Panc1 (cell line): ENCODE results near the gene ADGRV1. TPM values are rescaled to one million over a fixed set of nuclear protein-coding genes. Genes with fewer than 3 reads are reported as not detected.

Experiments used
- ATAC-seq: fragments of 200-7000 bp; cut with Tn5 transposase; 2 replicates; pipeline ENCODE4 v1.9.1; 2020; ENCODE audit warnings: mild to moderate bottlenecking, moderate library complexity
- BruUV-seq: library from RNA; stranded (reverse); fragments of 400-500 nt; replicated peaks from 2 replicates; lab custom pipeline; 2021; lab: Mats Ljungman, UMichigan
- CTCF ChIA-PET: fragments of 300-600 bp; sonication (Branson Sonifier 250); formaldehyde crosslinking; loops from one replicate; lab custom pipeline; 2022; ENCODE audit warnings: antibody characterized with exemption; lab: Charles Lee
- POLR2A ChIA-PET: fragments of 300-600 bp; sonication (Branson Sonifier 250); formaldehyde crosslinking; loops from one replicate; lab custom pipeline; 2022; ENCODE audit warnings: antibody characterized with exemption; lab: Charles Lee
- DNase-seq: peaks from one replicate; pipeline ENCODE4 v3.0.0-alpha.2; 2010; ENCODE audit warnings: low read depth, low spot score
- H3K27ac ChIP-seq: 2 replicates; pipeline ENCODE4 v1.5.1; 2011; ENCODE audit warnings: mild to moderate bottlenecking, low read length, inconsistent platforms
- H3K27me3 ChIP-seq: fragments of 200-500 bp; sonication (Bioruptor generic); 2 replicates; pipeline ENCODE4 v1.6.0; 2014; ENCODE audit warnings: low read length, inconsistent platforms; ENCODE audit not compliant: control insufficient read depth, insufficient read depth
- H3K36me3 ChIP-seq: fragments of 200-500 bp; sonication (Bioruptor generic); 2 replicates; pipeline ENCODE4 v1.5.1; 2014; ENCODE audit warnings: inconsistent platforms, mild to moderate bottlenecking, low read length, moderate library complexity; ENCODE audit not compliant: control insufficient read depth, insufficient read depth
- H3K4me1 ChIP-seq: 2 replicates; pipeline ENCODE4 v1.5.1; 2011; ENCODE audit warnings: inconsistent platforms, mild to moderate bottlenecking, low read length, moderate library complexity; ENCODE audit not compliant: control insufficient read depth, insufficient read depth
- H3K4me3 ChIP-seq, 2 experiments: 2 replicates each; pipeline ENCODE4 v1.5.1; 2011 to 2012; ENCODE audit warnings: low read depth in 2 of 2, low read length in 2 of 2, mild to moderate bottlenecking in 2 of 2, inconsistent platforms in 1 of 2, moderate library complexity in 1 of 2
- H3K9me3 ChIP-seq: fragments of 200-500 bp; sonication (Bioruptor generic); 2 replicates; pipeline ENCODE4 v1.5.1; 2014; ENCODE audit warnings: low read depth, mild to moderate bottlenecking, inconsistent platforms, low read length, moderate library complexity; ENCODE audit not compliant: control insufficient read depth, insufficient read depth
- POLR2AphosphoS5 ChIP-seq: IDR thresholded peaks from 2 replicates; pipeline ENCODE4 v1.6.1; 2012; ENCODE audit warnings: mild to moderate bottlenecking, low read depth, low read length, moderate library complexity
- SIN3A ChIP-seq: IDR thresholded peaks from 2 replicates; pipeline ENCODE4 v1.6.1; 2012; ENCODE audit warnings: low read depth, mild to moderate bottlenecking, low read length, moderate library complexity, borderline replicate concordance; ENCODE audit not compliant: insufficient read depth
- TCF7L2 ChIP-seq: IDR thresholded peaks from 2 replicates; pipeline ENCODE4 v1.6.1; 2011; ENCODE audit warnings: mild to moderate bottlenecking, low read depth, low read length, inconsistent platforms
- in situ Hi-C: cut with HindIII; loops from 2 replicates; pipeline ENCODE4 v1.10.0; 2016; ENCODE audit warnings: low sequenced_read_pairs, low pct_unique_long_range_greater_than_20kb
- intact Hi-C: fragments of 100-400 bp; cut with micrococcal nuclease; formaldehyde crosslinking; loops from one replicate; pipeline ENCODE4 v1.10.0; 2022; ENCODE audit not compliant: unreplicated experiment
- total RNA-seq: library from RNA; stranded (reverse); gene quantifications from one replicate; pipeline ENCODE4 v1.2.1, GENCODE V29; 2021; ENCODE audit not compliant: unreplicated experiment
- TF ChIP-seq, protein P1 (sequence below), 2 experiments: IDR thresholded peaks; 2 replicates each; pipeline ENCODE4 v1.6.1; 2011 to 2012; ENCODE audit warnings: low read depth in 2 of 2, control low read depth in 1 of 2, low read length in 1 of 2, mild to moderate bottlenecking in 1 of 2, moderate library complexity in 1 of 2; ENCODE audit not compliant: insufficient read depth in 1 of 2
- TF ChIP-seq, protein P2 (sequence below): fragments of 450-650 bp; IDR thresholded peaks from 2 replicates; pipeline ENCODE4 v1.5.1; 2017; ENCODE audit warnings: mild to moderate bottlenecking

ADGRV1 gene
- total RNA-seq, 1 experiment from 2014 or later: 0.49 TPM

DNA sequence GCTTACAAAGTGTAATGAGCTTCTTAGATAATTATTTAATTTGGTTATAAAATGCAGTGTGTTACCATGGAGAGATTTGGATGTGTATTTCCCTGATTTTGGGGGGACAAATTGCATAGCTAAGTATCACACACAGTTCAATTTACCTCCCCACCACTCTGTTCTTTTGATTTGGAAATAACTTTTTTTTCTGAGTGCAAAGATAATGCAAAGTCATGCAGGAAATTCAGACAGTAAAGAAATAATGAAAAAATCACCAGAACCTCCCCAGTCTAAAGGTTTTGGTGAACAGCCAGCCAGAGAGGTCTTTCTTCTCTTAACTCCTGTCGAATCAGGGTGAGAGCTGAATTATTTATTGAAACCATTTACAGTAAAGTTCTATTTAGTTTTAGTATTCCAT is 3.2 kb downstream of the ADGRV1 start:
- H3K27me3 ChIP-seq: peaks cover 40% of the 10 kb centered on the region
- DNase-seq: no peak
- H3K36me3 ChIP-seq: no peaks in the 10 kb centered on the region; the same call in 1 of the 2 replicates
- H3K9me3 ChIP-seq: no peaks in the 10 kb centered on the region
- BruUV-seq: no TSS peak
- in situ Hi-C loops (no loop called here), intact Hi-C loops (loop anchor here (10.0 kb wide), 1 partner anchor 213 kb away; no protein-coding TSS in a partner anchor)
- no peak overlapping the region for H3K27ac ChIP-seq
- ChIA-PET CTCF (no interaction called here), POLR2A (no interaction called here)
- TF ChIP-seq SIN3A (no peak), POLR2AphosphoS5 (no peak)
- TF ChIP-seq, protein P1, sequence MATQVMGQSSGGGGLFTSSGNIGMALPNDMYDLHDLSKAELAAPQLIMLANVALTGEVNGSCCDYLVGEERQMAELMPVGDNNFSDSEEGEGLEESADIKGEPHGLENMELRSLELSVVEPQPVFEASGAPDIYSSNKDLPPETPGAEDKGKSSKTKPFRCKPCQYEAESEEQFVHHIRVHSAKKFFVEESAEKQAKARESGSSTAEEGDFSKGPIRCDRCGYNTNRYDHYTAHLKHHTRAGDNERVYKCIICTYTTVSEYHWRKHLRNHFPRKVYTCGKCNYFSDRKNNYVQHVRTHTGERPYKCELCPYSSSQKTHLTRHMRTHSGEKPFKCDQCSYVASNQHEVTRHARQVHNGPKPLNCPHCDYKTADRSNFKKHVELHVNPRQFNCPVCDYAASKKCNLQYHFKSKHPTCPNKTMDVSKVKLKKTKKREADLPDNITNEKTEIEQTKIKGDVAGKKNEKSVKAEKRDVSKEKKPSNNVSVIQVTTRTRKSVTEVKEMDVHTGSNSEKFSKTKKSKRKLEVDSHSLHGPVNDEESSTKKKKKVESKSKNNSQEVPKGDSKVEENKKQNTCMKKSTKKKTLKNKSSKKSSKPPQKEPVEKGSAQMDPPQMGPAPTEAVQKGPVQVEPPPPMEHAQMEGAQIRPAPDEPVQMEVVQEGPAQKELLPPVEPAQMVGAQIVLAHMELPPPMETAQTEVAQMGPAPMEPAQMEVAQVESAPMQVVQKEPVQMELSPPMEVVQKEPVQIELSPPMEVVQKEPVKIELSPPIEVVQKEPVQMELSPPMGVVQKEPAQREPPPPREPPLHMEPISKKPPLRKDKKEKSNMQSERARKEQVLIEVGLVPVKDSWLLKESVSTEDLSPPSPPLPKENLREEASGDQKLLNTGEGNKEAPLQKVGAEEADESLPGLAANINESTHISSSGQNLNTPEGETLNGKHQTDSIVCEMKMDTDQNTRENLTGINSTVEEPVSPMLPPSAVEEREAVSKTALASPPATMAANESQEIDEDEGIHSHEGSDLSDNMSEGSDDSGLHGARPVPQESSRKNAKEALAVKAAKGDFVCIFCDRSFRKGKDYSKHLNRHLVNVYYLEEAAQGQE (IDR thresholded peaks at IDR 0.05; ENCODE audit: insufficient read depth in 1 of 2, low read depth in 2 of 2, low read length in 1 of 2): no peak
- no peak overlapping the region for H3K4me3 ChIP-seq
- no peak for ATAC-seq
- no peaks in the 10 kb centered on the region for H3K4me1 ChIP-seq

DNA sequence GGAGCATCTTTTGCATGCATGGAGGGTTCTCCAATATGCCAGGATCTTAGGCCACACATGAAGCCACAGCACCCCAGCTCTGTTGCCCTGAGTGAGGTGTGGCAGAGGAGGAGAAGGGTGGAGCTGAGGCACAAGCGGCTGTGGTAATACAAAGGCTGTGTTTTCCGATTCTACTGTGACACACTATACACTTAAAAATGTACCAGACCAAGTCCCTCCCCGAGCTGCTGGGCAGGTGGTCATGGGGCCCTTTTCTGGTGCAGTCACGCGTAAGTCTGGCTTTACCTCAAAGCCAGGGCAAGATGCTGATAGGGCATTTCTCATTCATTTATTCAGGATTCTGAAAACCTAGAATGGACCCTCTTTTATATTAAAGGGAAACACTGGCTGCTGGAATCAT is 3.7 kb downstream of the ADGRV1 start:
- Histone ChIP-seq H3K36me3 (no peaks in the 10 kb centered on the region; the same call in 1 of the 2 replicates), H3K9me3 (no peaks in the 10 kb centered on the region), H3K27me3 (peaks cover 34% of the 10 kb centered on the region), H3K27ac (no peak overlapping the region), H3K4me1 (no peaks in the 10 kb centered on the region), H3K4me3 (no peak overlapping the region)
- BruUV-seq: no TSS peak
- CTCF ChIA-PET: no interaction called here
- POLR2A ChIA-PET: interaction anchor here (0.7 kb wide), 1 partner anchor 20 kb away, joined by 3 read pairs; no protein-coding TSS in a partner anchor
- ATAC-seq (no peak), DNase-seq (no peak)
- in situ Hi-C loops (no loop called here), intact Hi-C loops (loop anchor here (10.0 kb wide), 1 partner anchor 212 kb away; no protein-coding TSS in a partner anchor)
- TF ChIP-seq, protein P2, sequence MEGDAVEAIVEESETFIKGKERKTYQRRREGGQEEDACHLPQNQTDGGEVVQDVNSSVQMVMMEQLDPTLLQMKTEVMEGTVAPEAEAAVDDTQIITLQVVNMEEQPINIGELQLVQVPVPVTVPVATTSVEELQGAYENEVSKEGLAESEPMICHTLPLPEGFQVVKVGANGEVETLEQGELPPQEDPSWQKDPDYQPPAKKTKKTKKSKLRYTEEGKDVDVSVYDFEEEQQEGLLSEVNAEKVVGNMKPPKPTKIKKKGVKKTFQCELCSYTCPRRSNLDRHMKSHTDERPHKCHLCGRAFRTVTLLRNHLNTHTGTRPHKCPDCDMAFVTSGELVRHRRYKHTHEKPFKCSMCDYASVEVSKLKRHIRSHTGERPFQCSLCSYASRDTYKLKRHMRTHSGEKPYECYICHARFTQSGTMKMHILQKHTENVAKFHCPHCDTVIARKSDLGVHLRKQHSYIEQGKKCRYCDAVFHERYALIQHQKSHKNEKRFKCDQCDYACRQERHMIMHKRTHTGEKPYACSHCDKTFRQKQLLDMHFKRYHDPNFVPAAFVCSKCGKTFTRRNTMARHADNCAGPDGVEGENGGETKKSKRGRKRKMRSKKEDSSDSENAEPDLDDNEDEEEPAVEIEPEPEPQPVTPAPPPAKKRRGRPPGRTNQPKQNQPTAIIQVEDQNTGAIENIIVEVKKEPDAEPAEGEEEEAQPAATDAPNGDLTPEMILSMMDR: no peak
- TF ChIP-seq, protein P1 (IDR thresholded peaks at IDR 0.05; ENCODE audit: insufficient read depth in 1 of 2, low read depth in 2 of 2, low read length in 1 of 2): no peak
- no peak for TF ChIP-seq SIN3A
- TF ChIP-seq TCF7L2: no peak
- no peak for TF ChIP-seq POLR2AphosphoS5
